SK-N-MC (cell line): ENCODE measurements around the gene RNLS.

ENCODE experiments used
- EZH2 ChIP-seq: fragments of 200-600 bp; sonication (generic); IDR thresholded peaks from one replicate; pipeline ENCODE4 v1.6.1; 2017; ENCODE audit warnings: antibody characterized with exemption
- FOXP2 ChIP-seq: optimal IDR thresholded peaks from 2 replicates; pipeline ENCODE3; 2011; ENCODE audit warnings: mild to moderate bottlenecking, moderate library complexity; ENCODE audit not compliant: insufficient read depth; ENCODE audit errors: extremely low read length, control extremely low read depth
- POLR2AphosphoS5 ChIP-seq: IDR thresholded peaks from 2 replicates; pipeline ENCODE4 v1.6.1; 2012; ENCODE audit warnings: mild to moderate bottlenecking, low read depth, low read length, borderline replicate concordance

DNA sequence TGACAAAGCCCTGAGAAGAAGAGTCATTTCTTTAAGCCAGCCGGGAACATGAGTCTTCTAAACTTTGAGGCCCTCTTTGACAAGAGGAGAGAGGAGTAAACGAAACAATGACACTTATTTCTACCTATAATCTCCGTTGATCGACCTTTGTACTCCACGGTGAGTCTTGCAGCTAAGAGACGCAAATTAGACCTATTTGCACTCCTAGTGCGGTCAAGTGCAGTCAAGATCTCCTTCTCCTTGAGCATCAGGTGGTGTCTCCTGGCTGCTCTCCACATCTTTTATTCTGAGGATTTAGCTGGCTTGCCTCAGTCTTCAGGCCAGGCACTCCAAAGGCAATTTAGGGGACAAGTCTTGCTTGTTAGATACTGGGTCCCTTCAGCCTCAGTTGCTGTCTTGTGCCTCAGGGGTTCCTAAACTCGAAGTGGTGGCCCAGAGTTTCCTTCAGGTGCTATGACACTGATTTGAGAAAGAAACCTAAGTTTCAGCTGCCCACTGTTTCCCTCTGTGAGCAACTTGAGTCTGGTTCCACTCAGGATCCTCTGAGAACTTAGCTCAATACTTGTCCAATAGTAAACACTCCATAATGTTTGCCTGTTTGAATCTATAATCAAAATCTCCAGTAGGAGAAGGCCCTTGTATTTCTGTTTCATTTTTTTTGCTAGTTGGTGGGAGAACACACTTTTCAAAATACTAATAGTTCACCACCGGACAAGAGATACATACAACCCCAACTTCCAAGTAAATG is 312.9 kb downstream of the RNLS start:
- TF ChIP-seq EZH2 (no peak), POLR2AphosphoS5 (no peak), FOXP2 (no peak)
